Effector CD4-positive, alpha-beta T cell (primary cell): ENCODE results near the gene SMIM28.
A peak's percentile ranks its signal among the peaks of the same experiment; 100 is the strongest.

ENCODE experiments used
- DNase-seq: peaks from one replicate; pipeline ENCODE4 v3.0.0-alpha.2; 2020

The SMIM28 gene

GRCh38 chr6:138374815-138375214 is 2.9 kb upstream of the SMIM28 start:
- DNase-seq, result no peak

DNA sequence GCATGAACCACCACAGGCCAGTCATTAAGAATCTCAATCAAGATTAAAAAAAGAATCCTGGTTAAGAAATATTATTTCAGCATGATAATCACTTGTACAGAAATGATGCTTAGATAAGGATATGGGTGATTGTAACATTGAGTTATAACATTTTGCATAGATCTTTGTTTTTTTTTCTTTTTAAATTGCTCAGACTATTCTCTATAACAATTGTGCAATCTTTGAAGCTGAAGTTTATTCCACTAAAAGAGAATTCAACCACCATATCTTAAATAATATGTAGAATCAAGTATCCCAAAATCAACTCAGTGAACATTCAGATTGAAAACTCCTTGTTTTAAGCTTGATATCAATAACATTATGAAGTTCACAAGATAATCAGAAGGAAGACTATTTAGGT is 663 bp upstream of the SMIM28 start:
- no peak for DNase-seq

- no peak for DNase-seq
Observed at GRCh38 chr6:138378463-138378862, 758 bp downstream of the SMIM28 start.

GRCh38 chr6:138382498-138383265 is 5.0 kb downstream of the SMIM28 start:
- no peak for DNase-seq

DNA sequence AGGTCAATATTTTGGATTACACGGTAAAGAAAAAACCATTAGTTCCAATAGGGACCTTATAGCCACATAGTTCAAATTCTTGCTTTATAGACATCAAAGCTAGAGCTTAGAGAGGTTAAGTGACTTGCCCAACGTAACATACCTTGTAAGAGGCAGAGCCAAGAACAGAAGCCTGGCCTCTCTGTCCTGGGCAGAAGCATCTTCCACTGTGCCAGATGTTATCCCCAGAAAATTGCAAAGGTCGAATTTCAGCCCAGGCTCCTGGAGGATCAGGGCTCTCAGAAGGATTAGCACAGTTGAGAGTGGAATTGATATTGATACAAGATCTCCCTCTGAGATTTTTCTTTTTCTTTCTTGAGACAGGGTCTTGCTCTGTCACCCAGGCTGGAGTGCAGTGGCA is 6.1 kb downstream of the SMIM28 start:
- no peak for DNase-seq

- no peak for DNase-seq
Observed at GRCh38 chr6:138386897-138387296, 9.2 kb downstream of the SMIM28 start.

- DNase-seq, result no peak
Observed at GRCh38 chr6:138387577-138388368, 10.1 kb downstream of the SMIM28 start.

DNA sequence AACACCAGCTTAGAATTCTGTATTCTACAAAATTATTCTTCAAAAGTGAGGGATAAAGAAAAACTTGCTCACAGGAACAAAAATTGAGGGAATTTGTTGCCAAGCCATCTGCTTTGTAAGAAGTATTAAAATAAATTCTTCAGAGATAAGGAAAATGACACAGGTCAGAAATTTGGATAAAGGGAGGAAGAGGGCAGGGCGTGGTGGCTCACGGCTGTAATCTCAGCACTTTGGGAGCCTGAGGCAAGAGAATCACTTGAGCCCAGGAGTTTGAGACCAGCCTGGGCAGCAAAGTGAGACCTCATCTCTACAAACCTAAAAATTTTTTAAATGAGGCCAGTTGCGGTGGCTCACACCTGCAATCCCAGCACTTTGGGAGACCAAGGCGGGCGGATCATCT is 11.8 kb downstream of the SMIM28 start:
- DNase-seq, result no peak

GRCh38 chr6:138393871-138394783 is 16.4 kb downstream of the SMIM28 start:
- no peak for DNase-seq

DNA sequence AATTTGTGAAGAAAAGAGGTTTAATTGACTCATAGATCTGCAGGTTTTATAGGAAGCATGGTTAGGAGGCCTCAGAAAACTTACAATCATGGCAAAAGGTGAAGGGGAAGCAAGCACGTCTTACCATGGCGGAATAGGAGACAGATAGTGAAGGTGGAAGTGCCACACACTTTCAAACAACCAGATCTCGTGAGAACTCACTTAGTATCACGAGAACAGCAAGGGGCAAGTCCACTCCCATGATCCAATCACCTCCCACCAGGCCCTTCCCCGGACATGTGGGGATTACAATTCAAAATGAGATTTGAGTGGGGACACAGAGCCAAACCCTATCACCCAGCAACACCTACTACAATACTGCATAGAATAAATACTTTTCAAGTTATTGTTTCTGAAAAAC is 19.0 kb downstream of the SMIM28 start:
- no peak for DNase-seq

DNA sequence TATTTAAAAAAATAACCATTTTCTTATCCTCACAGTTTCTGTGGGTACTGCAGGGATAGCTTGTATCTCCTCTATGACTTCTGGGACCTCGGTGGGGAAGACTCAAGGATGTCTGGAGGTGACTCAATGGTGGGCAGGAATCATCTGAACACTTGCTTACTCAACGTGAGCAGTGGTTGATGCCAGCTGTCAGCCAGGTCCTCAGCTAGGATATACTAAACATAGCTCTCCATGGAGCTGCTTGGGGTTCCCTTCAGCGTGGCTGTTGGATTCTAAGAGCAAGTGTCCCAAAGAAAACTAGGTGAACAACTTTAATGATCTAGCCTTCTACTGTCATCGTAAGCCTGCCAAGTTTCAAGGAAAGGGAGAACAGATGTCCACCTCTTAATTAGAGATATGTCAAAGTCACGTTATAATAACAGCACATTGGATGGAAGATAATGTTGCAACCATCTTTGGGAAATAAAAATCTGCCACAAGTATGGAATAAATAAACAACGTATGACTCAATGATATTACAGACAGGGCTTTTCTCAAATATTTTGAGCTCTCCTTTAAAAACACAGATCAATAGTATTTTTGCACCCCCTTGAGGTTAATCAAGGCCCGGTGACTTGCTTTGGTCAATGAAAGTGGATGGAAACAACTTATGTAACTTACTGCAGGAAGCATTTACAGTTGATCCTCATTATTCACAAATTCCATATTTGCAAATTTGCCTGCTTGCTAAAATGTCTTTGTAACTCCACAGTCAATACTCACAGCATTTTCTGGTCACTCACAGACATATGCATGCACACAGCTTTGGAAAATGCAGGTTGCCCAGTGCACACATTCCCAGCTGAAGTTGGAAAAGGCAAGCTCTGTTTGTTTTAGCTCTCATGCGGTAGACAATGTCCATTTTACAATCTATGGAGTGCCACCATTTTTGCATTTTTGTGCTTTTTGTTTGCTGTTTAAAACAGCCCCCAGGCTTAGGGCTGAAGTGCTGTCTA is 19.7 kb downstream of the SMIM28 start:
- no peak for DNase-seq

DNA sequence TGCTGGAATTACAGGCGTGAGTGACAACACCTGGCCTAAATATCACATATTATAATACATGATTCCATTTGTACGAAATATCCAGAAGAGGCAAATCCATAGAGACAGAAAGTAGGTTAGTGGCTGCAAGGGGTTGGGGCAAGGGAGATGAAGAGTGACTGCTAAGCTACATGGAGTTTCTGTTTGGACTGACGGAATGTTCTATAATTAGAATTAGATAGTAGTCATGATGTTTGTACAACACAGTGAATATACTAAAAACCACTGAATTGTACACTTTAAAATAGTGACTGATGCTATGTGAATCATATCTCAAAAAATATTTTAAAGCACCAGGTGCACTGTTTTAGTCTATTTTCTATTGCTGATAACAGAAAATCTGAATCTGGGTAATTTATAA is 22.6 kb downstream of the SMIM28 start:
- DNase-seq, result no peak

DNA sequence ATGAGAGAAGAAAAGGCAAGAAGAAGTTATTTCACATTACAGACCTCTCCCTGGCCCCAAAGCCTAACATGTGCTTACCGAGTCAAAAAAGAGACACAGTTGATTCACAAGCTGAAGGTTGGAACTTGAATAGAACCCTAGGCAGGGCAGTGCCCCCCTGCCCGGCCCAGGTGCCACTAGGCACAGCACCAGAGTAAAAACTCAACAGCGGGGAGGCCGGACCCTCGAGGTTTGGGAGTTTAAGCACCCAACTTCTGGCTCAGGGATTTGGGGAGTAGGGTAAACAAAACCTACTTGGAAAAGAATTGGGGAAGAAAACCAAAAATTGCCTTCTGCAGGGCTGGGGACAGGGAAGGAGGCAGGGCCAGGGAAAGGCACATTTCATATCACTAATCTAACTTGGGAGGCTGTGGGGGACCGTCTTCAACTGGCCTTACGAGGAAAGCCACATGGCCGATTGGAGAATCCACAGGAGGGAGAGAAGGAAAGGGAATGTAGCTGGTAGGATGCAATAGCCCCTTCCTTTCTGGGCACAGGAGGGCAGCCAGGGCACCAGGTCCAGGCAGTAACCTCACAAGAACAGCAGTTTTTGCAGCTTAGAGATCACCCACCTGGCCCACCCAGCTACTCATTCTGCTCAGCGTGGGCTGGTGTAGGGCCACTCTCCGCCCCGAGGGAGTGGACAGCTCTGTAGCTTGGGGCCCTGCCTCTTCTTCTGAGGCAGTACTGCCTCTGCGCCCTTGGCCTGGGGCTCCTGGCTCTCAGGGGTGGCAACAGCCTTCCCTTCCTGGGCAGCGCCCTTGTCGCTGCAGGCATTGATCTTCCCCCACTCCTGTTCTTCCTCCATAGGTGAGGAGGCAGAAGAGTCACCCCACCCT is 24.5 kb downstream of the SMIM28 start:
- DNase-seq, result no peak

DNA sequence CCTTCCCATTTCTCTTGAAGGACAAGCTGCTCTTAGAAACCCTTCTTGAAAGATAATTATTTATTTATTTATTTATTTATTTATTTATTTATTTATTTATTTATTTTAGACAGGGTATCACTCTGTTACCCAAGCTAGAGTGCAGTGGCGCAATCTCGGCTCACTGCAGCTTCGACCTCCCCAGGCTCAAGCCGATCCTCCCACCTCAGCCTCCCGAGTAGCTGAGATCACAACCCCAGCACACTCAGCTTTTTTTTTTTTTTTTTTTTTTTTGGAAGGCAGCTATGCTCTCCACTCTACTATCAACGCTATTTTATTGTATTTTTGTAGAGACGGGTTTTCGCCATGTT is 25.1 kb downstream of the SMIM28 start:
- no peak for DNase-seq

GRCh38 chr6:138403324-138403800 is 25.7 kb downstream of the SMIM28 start:
- DNase-seq, result peak; percentile 23

DNA sequence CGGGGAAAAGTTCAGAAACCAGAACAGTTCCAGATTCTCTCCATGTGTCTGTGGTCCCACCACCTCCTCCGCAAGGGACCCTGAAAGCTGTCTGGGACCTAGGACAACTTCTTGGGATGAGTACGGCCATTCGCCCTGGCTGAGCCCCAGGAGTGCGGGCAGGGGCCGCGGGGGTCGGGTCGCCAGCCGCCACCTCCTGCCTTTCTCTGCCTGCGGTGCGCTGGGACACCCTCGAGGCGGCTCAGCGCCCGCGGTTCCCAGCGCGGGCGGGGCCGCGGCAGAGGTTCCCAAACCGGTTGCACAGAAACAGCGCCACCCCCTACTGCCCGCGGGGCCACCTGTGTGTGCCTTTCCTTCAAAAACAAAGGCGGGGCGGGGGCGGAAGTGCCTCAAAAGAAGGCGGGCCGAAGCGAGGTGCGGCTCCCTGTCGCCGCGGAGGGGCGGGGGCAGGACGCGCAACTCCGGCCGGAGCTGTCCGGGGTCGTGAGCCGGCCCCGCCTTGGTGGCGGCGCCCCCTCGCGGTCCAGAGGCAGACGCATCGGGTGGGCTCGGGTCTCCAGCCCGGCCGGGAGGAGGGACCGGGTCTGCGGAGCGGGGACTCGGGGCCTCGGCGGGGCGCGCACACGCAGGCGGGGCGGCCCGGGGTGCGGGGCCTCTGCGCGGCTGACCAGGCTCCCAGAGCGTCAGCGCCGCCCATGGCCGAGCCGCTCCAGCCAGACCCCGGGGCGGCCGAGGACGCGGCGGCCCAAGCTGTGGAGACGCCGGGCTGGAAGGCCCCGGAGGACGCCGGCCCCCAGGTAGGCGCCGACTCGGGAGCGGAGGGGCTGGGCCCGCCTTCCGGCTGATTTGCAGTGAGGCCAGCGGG is 26.3 kb downstream of the SMIM28 start, which contains the start of gene HEBP2:
TSS of gene HEBP2 (plus strand) at position 423 of the 865 bp plus-strand sequence. CDS start at position 696, 273 bp downstream.
- DNase-seq, result peak; percentile 93

DNA sequence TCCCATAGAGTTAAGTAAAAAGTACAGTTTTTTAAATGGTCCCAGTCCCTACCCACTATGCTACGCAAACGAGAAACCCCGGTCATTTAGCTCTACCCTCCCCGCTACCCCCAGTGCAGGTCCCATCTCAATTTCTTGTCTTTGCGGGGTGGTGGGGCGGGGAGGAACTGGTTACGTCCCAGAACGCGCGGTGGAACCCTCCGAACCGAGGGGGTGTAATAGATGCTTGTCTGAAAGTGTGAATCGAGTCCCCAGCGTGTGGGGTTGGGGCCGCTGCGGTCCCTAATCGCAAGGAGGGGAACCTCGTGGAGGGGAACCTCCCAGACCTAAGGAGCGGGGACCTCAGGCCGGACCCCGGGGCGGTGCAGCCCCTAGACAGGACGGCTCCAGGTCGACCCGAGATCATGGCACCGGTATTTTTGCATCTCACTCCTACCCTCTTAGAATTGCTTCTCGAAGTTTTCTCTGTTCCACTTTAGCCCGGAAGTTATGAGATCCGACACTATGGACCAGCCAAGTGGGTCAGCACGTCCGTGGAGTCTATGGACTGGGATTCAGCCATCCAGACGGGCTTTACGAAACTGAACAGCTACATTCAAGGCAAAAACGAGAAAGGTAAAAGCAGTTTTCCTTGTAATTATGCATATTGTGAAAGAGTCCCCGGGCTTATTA is 27.1 kb downstream of the SMIM28 start:
- peak; percentile 15 for DNase-seq

- no peak for DNase-seq
Observed at GRCh38 chr6:138405816-138406413, 28.2 kb downstream of the SMIM28 start.

- no peak for DNase-seq
Observed at GRCh38 chr6:138406443-138406842, 28.7 kb downstream of the SMIM28 start.
